ENCODE measurements around the gene FAAH2.

FAAH2 gene

GRCh38 chrX:57270980-57271379 is 15.5 kb upstream of the FAAH2 start:
- H3K4me3 ChIP-seq (ENCODE audit: low read length): no peak overlapping the region
- no peaks in the 10 kb centered on the region for H3K79me2 ChIP-seq (ENCODE audit: low read length)
- no peak for DNase-seq
- H3K9me2 ChIP-seq (replicated peaks; ENCODE audit: insufficient read depth, low read length): no peaks in the 10 kb centered on the region
- no peaks in the 10 kb centered on the region for H3K27me3 ChIP-seq (replicated peaks; ENCODE audit: insufficient read depth, low read length)
- no peak overlapping the region for H3K9ac ChIP-seq (ENCODE audit: low read length)
- H3K9me3 ChIP-seq (replicated peaks; ENCODE audit: insufficient read depth, low read length): no peaks in the 10 kb centered on the region
- H4K20me1 ChIP-seq (ENCODE audit: insufficient read depth, low read length): no peaks in the 10 kb centered on the region
- no peaks in the 10 kb centered on the region for H3K4me1 ChIP-seq (ENCODE audit: low read length)
- no peaks in the 10 kb centered on the region for H3K36me3 ChIP-seq (replicated peaks; ENCODE audit: insufficient read depth, low read length)
- H3K4me2 ChIP-seq (ENCODE audit: low read depth, low read length): no peak overlapping the region
- no peaks in the 10 kb centered on the region for H3F3A ChIP-seq (ENCODE audit: insufficient read depth, low read length)
- H2AFZ ChIP-seq (ENCODE audit: low read length): no peak overlapping the region
- TF ChIP-seq EZH2phosphoT487 (IDR thresholded peaks at IDR 0.05; ENCODE audit: low read length): no peak
- TF ChIP-seq CTCF (IDR thresholded peaks at IDR 0.05; ENCODE audit: low read length): no peak
- no peak for TF ChIP-seq EZH2 (optimal IDR thresholded peaks at IDR 0.05; ENCODE audit: low read depth, low read length)
- H3K27ac ChIP-seq (ENCODE audit: low read length): no peak overlapping the region

DNA sequence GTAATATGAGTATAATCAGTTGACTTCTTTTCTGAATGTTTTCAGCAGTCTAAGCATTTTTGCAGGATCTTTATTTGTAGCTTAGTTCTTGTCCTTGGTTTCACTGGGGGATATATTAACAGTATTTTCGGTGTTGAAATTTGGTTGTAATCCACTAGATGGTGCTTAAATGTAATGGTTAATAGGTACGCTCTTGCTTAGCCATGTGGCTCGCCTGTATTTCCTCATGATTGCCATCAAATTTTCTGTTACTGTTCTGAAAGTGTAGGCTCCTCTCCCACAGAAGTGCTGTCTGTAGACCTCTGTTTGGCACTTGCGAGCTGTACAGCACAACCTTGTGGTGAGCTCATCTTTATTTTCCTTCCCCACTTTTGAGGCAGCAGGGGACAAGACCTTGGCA is 3.9 kb upstream of the FAAH2 start:
- peak overlapping the region; percentile 16; the same call in 1 of the 2 replicates for H3K4me3 ChIP-seq (ENCODE audit: low read length)
- H4K20me1 ChIP-seq (ENCODE audit: insufficient read depth, low read length): no peaks in the 10 kb centered on the region
- DNase-seq: peak; percentile 56
- peak overlapping the region; percentile 47; the same call in 1 of the 2 replicates for H3K4me2 ChIP-seq (ENCODE audit: low read depth, low read length)
- peaks cover 30% of the 10 kb centered on the region for H3K4me1 ChIP-seq (ENCODE audit: low read length)
- H3K27me3 ChIP-seq (replicated peaks; ENCODE audit: insufficient read depth, low read length): no peaks in the 10 kb centered on the region
- peaks cover 32% of the 10 kb centered on the region for H3F3A ChIP-seq (ENCODE audit: insufficient read depth, low read length)
- H3K9me3 ChIP-seq (replicated peaks; ENCODE audit: insufficient read depth, low read length): no peaks in the 10 kb centered on the region
- H3K9me2 ChIP-seq (replicated peaks; ENCODE audit: insufficient read depth, low read length): no peaks in the 10 kb centered on the region
- no peak for TF ChIP-seq EZH2phosphoT487 (IDR thresholded peaks at IDR 0.05; ENCODE audit: low read length)
- peak; percentile 30; the same call in 1 of the 2 replicates for TF ChIP-seq CTCF (IDR thresholded peaks at IDR 0.05; ENCODE audit: low read length)
- TF ChIP-seq EZH2 (optimal IDR thresholded peaks at IDR 0.05; ENCODE audit: low read depth, low read length): no peak
- no peaks in the 10 kb centered on the region for H3K36me3 ChIP-seq (replicated peaks; ENCODE audit: insufficient read depth, low read length)
- 0 out of 2 replicates have a peak overlapping the region, but pooled peaks have one; percentile 43 for H2AFZ ChIP-seq (ENCODE audit: low read length)
- H3K79me2 ChIP-seq (ENCODE audit: low read length): peaks cover under 1% of the 10 kb centered on the region; the same call in 1 of the 2 replicates
- H3K27ac ChIP-seq (ENCODE audit: low read length): peak overlapping the region; percentile 32; the same call in 1 of the 2 replicates
- 0 out of 2 replicates have a peak overlapping the region, but pooled peaks have one; percentile 15 for H3K9ac ChIP-seq (ENCODE audit: low read length)

DNA sequence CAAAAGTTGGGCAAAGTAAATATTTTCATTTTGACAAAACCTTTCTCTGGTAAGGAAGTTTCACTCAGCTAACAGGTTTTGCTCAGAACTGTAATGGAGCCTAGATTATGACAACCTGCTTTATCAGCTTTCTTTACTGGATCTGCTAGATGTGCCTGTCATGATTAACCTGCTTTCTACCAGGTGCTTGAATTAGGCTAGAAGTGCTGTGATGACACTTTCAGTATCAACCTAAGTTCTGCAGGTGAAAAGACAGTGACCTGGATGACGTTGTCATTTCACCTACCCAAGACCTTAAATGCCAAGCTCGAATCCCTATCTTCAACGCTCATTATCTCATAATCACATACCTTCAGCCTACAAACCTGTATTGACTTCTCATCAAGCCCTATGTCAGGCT is 1.5 kb upstream of the FAAH2 start:
- peaks cover 32% of the 10 kb centered on the region for H3F3A ChIP-seq (ENCODE audit: insufficient read depth, low read length)
- no peak overlapping the region for H3K4me3 ChIP-seq (ENCODE audit: low read length)
- no peaks in the 10 kb centered on the region for H3K9me3 ChIP-seq (replicated peaks; ENCODE audit: insufficient read depth, low read length)
- no peaks in the 10 kb centered on the region for H4K20me1 ChIP-seq (ENCODE audit: insufficient read depth, low read length)
- H3K9me2 ChIP-seq (replicated peaks; ENCODE audit: insufficient read depth, low read length): no peaks in the 10 kb centered on the region
- H3K27ac ChIP-seq (ENCODE audit: low read length): peak overlapping the region; percentile 99
- peaks cover 23% of the 10 kb centered on the region for H3K79me2 ChIP-seq (ENCODE audit: low read length)
- no peaks in the 10 kb centered on the region for H3K27me3 ChIP-seq (replicated peaks; ENCODE audit: insufficient read depth, low read length)
- 0 out of 2 replicates have a peak overlapping the region, but pooled peaks have one; percentile 0 for H2AFZ ChIP-seq (ENCODE audit: low read length)
- H3K36me3 ChIP-seq (replicated peaks; ENCODE audit: insufficient read depth, low read length): no peaks in the 10 kb centered on the region
- H3K4me2 ChIP-seq (ENCODE audit: low read depth, low read length): peak overlapping the region; percentile 40
- peak overlapping the region; percentile 95 for H3K9ac ChIP-seq (ENCODE audit: low read length)
- peak; percentile 92 for DNase-seq
- TF ChIP-seq EZH2phosphoT487 (IDR thresholded peaks at IDR 0.05; ENCODE audit: low read length): no peak
- no peak for TF ChIP-seq EZH2 (optimal IDR thresholded peaks at IDR 0.05; ENCODE audit: low read depth, low read length)
- no peak for TF ChIP-seq CTCF (IDR thresholded peaks at IDR 0.05; ENCODE audit: low read length)
- peaks cover 30% of the 10 kb centered on the region for H3K4me1 ChIP-seq (ENCODE audit: low read length)

All from MM.1S (cell line).